Spleen (tissue), 11 donors: ENCODE results near the gene SF3B1. TPM values are rescaled to one million over a fixed set of nuclear protein-coding genes. Genes with fewer than 3 reads are reported as not detected.
"Not testable (repeated sequence)": the region's sequence is repeated elsewhere in the genome, so short reads cannot be mapped to it uniquely, and the experiment has no call there.

Experiments
- DNase-seq: peaks from one replicate; pipeline ENCODE4 v3.0.0-alpha.2; 2020
- H3K27ac ChIP-seq, 8 donors: fragments of 200-600 bp; sonication (generic) in 7 of 8; 1 replicate in 4 of 8; 2 replicates in 4 of 8; pipeline versions ENCODE4 v1.5.0 to v1.8.0; 2016 to 2021; ENCODE audit warnings: inconsistent platforms in 4 of 8, mild to moderate bottlenecking in 4 of 8, moderate library complexity in 1 of 8
- H3K27me3 ChIP-seq, 7 donors: fragments of 200-600 bp; sonication (generic) in 6 of 7; replicated peaks in 1 of 7; 1 replicate in 4 of 7; 2 replicates in 3 of 7; pipeline versions ENCODE4 v1.5.0 to v1.8.0; 2016 to 2021; ENCODE audit warnings: inconsistent platforms in 3 of 7, mild to moderate bottlenecking in 1 of 7
- H3K36me3 ChIP-seq, 6 donors: fragments of 200-600 bp; sonication (generic) in 5 of 6; 1 replicate in 4 of 6; 2 replicates in 2 of 6; pipeline versions ENCODE4 v1.5.0 to v1.8.0; 2016 to 2021; ENCODE audit warnings: inconsistent platforms in 2 of 6
- H3K4me1 ChIP-seq, 6 donors: fragments of 200-600 bp; sonication (generic) in 5 of 6; 1 replicate in 3 of 6; 2 replicates in 3 of 6; pipeline versions ENCODE4 v1.5.0 to v1.8.0; 2016 to 2021; ENCODE audit warnings: inconsistent platforms in 3 of 6
- H3K4me3 ChIP-seq, 8 donors: fragments of 200-600 bp; sonication (generic) in 7 of 8; 1 replicate in 4 of 8; 2 replicates in 4 of 8; pipeline versions ENCODE4 v1.5.0 to v1.8.0; 2016 to 2021; ENCODE audit warnings: inconsistent platforms in 4 of 8, mild to moderate bottlenecking in 4 of 8, moderate library complexity in 2 of 8
- H3K9me3 ChIP-seq, 8 donors: fragments of 200-600 bp; sonication (generic) in 7 of 8; 1 replicate in 4 of 8; 2 replicates in 4 of 8; pipeline versions ENCODE4 v1.5.0 to v1.8.0; 2016 to 2021; ENCODE audit warnings: inconsistent platforms in 4 of 8
- CTCF ChIP-seq, 11 experiments: fragments of 200-600 bp in 7 of 11; fragments of 450-650 bp in 4 of 11; sonication (generic) in 4 of 11; IDR thresholded peaks in 8 of 11; conservative IDR thresholded peaks in 3 of 11; 1 replicate in 7 of 11; 2 replicates in 4 of 11; pipeline versions ENCODE4 v1.4.0 to v1.8.0; 2016 to 2021; ENCODE audit warnings: antibody characterized with exemption in 11 of 11, inconsistent platforms in 4 of 11, mild to moderate bottlenecking in 1 of 11
- POLR2A ChIP-seq, 3 donors: fragments of 450-650 bp; IDR thresholded peaks; one replicate each; pipeline ENCODE4 v1.5.1; 2017; ENCODE audit warnings: antibody characterized with exemption in 3 of 3, mild to moderate bottlenecking in 1 of 3
- POLR2AphosphoS5 ChIP-seq, 3 donors: sonication (generic); formaldehyde crosslinking; IDR thresholded peaks; one replicate each; pipeline ENCODE4 v1.5.1; 2017; ENCODE audit warnings: antibody characterized with exemption in 3 of 3
- WGBS, 5 donors: extraction: QIAGEN DNeasy Blood & Tissue Kit in 3 of 5; methylation state at CpG; one replicate each; pipeline versions ENCODE4 v1.1.5 to v1.1.7; 2013 to 2018; 5-methylcytosine and 5-hydroxymethylcytosine counted together
- intact Hi-C: fragments of 100-400 bp; cut with DNase I; formaldehyde crosslinking; loops from one replicate; pipeline ENCODE4 v1.15.0; 2023; ENCODE audit warnings: low total_unique reads
- polyA plus RNA-seq, 3 donors: library from polyadenylated mRNA; stranded (reverse); fragments of 200-250 nt; gene quantifications; one replicate each; pipeline ENCODE4 v1.2.1, GENCODE V29; 2013
- total RNA-seq, 7 donors: library from RNA; depleted of rRNA in 3 of 7; stranded (reverse); fragments of >200 nt in 3 of 7; fragmentation: NEBNext Ultra II Directional in 4 of 7; extraction: Animal tissue kit (Norgen Biotek cat#: 25700) in 4 of 7; gene quantifications; one replicate each; pipeline versions ENCODE4 v1.1.0 to v1.2.1, GENCODE V29; 2016 to 2021
- donor health status: healthy with polysubstance abuse.
- donor health status: DM: no; HTN: no; CAD: no; lungs with moderate emphysema.
- donor health status: DM: no; HTN: no; CAD: no.
- donor health status: Bipolar disorder and iron deficiency.
- donor health status: healthy.
- donor health status: DM: no; HTN: no; CAD: no.
- donor health status: DM: yes; HTN: yes; CAD: no.

Gene SF3B1
- total and polyA plus RNA-seq, 10 donors: 256 to 1,150 (median 343) TPM

DNA sequence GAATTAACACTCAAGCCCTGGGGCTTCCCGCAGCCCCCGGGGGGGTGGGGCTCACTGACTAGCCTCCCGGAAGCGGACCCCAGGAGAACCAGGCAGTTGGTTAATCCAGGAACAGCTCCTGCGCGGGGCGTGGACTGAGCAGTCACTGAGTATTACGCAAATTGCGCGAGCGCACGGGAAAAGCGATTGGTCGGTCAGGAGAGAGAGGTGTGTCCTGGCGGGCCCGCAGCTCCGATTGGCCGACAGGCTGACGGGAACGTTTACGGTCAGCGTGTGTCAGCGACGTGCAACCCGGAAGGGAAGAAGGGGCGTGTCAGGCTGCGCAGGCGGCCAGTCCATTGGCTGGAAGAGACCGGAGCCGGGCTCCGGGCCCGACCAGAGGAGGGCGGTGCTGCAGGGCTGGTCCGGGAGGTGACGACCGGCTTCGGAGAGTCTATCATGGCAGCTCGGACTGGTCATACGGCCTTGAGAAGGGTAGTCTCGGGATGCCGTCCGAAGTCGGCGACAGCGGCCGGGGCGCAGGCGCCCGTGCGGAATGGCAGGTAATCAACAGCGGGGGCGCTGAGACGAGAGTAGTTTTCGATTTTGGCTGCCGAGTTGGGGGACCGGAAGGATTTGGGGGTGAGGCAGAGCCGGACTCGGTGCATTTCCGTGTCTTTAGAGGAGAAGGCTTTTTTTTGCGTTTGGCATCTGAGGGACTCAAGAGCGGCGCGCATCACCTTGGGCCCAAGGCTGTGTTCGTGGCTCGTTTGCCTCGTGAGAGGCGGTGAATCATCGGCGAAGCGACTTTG lies 18.5 kb upstream of the SF3B1 start, which contains the start of gene COQ10B:
Gene COQ10B (plus strand): TSS at position 430 of the 791 bp plus-strand sequence. CDS start 9 bp downstream, at position 439.
- TF ChIP-seq CTCF (IDR thresholded peaks at IDR 0.05 in 8 of 11, conservative IDR thresholded peaks at IDR 0.05 in 3 of 11) (peak in 7 of 11 experiments; percentile 20 to 70 (median 60)), POLR2AphosphoS5 (IDR thresholded peaks at IDR 0.05) (peak; percentile 97 to 99 (median 98)), POLR2A (IDR thresholded peaks at IDR 0.05) (peak; percentile 57 to 81 (median 75))
- WGBS, 5 donors: 0 to 1% (median 0%) methylated on average over 35 to 70 of the region's 70 CpGs
- intact Hi-C loops: loop anchor here (10.0 kb wide), 1 partner anchor 61 kb away; the partner anchor contains the start of gene MOB4
- DNase-seq: peak; percentile 100
- H3K27ac ChIP-seq: peak within 1 kb of the TSS; percentile 95 to 99 (median 98)
- H3K36me3 ChIP-seq: peaks cover 0 to 11% (median 0%) of the 10 kb centered on the region in 6 donors
- peaks cover 14 to 52% (median 46%) of the 10 kb centered on the region in 6 donors for H3K4me1 ChIP-seq
- no peaks in the 10 kb centered on the region for H3K9me3 ChIP-seq
- no peaks in the 10 kb centered on the region for H3K27me3 ChIP-seq
- H3K4me3 ChIP-seq: peak within 1 kb of the TSS; percentile 55 to 89 (median 74)

DNA sequence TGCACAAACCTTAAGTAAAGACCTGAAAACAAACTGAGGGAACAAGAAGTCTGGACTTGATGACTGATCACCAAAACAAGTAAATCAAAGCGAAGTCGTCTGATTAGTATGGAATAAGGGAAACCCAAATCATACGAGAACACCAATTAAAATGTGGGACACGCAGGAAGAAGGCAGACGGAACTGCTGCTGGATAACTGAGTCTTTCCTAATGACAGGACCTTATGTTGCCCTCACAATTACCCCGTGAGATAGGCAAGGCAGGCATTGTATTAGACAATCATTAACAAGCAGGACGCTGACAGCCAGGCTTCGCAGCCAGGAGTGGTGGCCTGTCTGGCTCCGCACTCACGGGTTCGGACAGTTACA lies 17.9 kb upstream of the SF3B1 start:
- Histone ChIP-seq H3K4me3 (peak overlapping the region; percentile 49 to 89 (median 68)), H3K9me3 (no peaks in the 10 kb centered on the region), H3K27me3 (no peaks in the 10 kb centered on the region), H3K4me1 (peaks cover 14 to 46% (median 40%) of the 10 kb centered on the region in 6 donors), H3K27ac (peak overlapping the region; percentile 95 to 99 (median 98)), H3K36me3 (peaks cover 0 to 10% (median 0%) of the 10 kb centered on the region in 6 donors)
- 5 to 8% (median 6%) methylated on average over 11 of the region's 11 CpGs for WGBS, 5 donors
- TF ChIP-seq CTCF (IDR thresholded peaks at IDR 0.05 in 8 of 11, conservative IDR thresholded peaks at IDR 0.05 in 3 of 11) (no peak), POLR2AphosphoS5 (IDR thresholded peaks at IDR 0.05) (no peak), POLR2A (IDR thresholded peaks at IDR 0.05) (no peak)
- no peak for DNase-seq
- intact Hi-C loops: loop anchor here (10.0 kb wide), 1 partner anchor 62 kb away; the partner anchor contains the start of gene MOB4

DNA sequence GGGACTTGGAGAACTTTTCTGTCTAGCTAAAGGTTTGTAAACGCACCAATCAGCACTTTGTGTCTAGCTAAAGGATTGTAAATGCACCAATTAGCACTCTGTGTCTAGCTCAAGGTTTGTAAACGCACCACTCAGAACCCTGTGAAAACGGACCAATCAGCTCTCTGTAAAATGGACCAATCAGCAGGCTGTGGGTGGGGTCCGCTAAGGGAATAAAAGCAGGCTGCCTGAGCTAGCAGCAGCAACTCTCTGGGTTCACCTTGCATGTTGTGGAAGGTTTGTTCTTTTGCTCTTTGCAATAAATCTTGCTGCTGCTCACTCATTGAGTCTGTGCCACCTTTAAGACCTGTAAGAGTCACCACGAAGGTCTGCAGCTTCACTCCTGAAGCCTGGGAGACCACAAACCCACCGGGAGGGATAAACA lies 16.1 kb upstream of the SF3B1 start:
- not testable (repeated sequence) for H3K27me3 ChIP-seq, H3K9me3 ChIP-seq, DNase-seq, H3K4me3 ChIP-seq, H3K36me3 ChIP-seq, H3K27ac ChIP-seq
- intact Hi-C loops: loop anchor here (10.0 kb wide), 1 partner anchor 64 kb away; the partner anchor contains the start of gene MOB4
- 69 to 83% (median 76%) methylated on average over 6 of the region's 6 CpGs for WGBS, 5 donors
- H3K4me1 ChIP-seq: peaks cover 10 to 28% (median 26%) of the 10 kb centered on the region in 6 donors

DNA sequence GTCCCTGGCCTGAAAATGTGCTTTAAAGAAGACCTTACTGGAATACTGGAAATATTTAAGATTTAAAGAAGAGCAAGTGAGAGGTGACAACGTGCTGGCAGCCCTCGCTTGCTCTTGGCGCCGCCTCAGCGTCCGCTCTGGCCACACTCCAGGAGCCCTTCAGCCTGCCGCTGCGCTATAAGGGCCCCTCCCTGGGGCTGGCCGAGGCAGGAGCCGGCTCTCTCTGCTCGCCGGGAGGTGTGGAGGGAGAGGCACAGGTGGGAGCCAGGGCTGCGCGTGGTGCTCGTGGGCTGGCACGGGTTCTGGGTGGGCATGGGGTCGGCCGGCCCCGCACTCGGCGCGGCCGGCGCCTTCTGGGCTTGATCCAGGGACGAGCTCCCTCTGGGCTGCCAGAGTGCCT lies 15.6 kb upstream of the SF3B1 start:
- 92 to 95% (median 93%) methylated on average over 23 to 25 of the region's 25 CpGs for WGBS, 5 donors
- TF ChIP-seq POLR2A (IDR thresholded peaks at IDR 0.05) (no peak), CTCF (IDR thresholded peaks at IDR 0.05 in 8 of 11, conservative IDR thresholded peaks at IDR 0.05 in 3 of 11) (no peak), POLR2AphosphoS5 (IDR thresholded peaks at IDR 0.05) (no peak)
- no peak overlapping the region for H3K4me3 ChIP-seq
- H3K9me3 ChIP-seq: no peaks in the 10 kb centered on the region
- intact Hi-C loops: loop anchor here (10.0 kb wide), 1 partner anchor 64 kb away; the partner anchor contains the start of gene MOB4
- peaks cover 0 to 2% (median 0%) of the 10 kb centered on the region in 6 donors for H3K36me3 ChIP-seq
- H3K27ac ChIP-seq: no peak overlapping the region
- DNase-seq: peak; percentile 79
- no peaks in the 10 kb centered on the region for H3K27me3 ChIP-seq
- H3K4me1 ChIP-seq: peaks cover 9 to 23% (median 21%) of the 10 kb centered on the region in 6 donors
